Caki2 (cell line): ENCODE results near the gene RAB35. TPM values are rescaled to one million over a fixed set of nuclear protein-coding genes. Genes with fewer than 3 reads are reported as not detected.

Experiments used
- DNase-seq: peaks from one replicate; pipeline ENCODE4 v3.0.0-alpha.2; 2015; ENCODE audit warnings: low read depth
- in situ Hi-C: cut with HindIII; loops from 2 replicates; pipeline ENCODE4 v1.10.0; 2016; ENCODE audit warnings: low sequenced_read_pairs, low pct_unique_long_range_greater_than_20kb, mixed read lengths
- total RNA-seq: library from RNA; depleted of rRNA; stranded (reverse); fragments of >200 nt; shearing (Covaris generic); gene quantifications from 2 replicates; pipeline ENCODE4 v1.2.3, GENCODE V29; 2014; ENCODE audit warnings: low replicate concordance

RAB35 gene
- total RNA-seq, 1 experiment from 2014 or later = 43.5 TPM

GRCh38 chr12:120115692-120116440 lies 687 bp downstream of the RAB35 start:
- DNase-seq = no peak
- in situ Hi-C loops = no loop called here

- in situ Hi-C loops = no loop called here
- no peak for DNase-seq
Measured at GRCh38 chr12:120115066-120115465, 1.5 kb downstream of the RAB35 start.

GRCh38 chr12:120110550-120111501 lies 5.7 kb downstream of the RAB35 start:
- in situ Hi-C loops = no loop called here
- no peak for DNase-seq

- DNase-seq = no peak
- in situ Hi-C loops = no loop called here
Measured at GRCh38 chr12:120109570-120110267, 6.8 kb downstream of the RAB35 start.

GRCh38 chr12:120106151-120106550 lies 10.4 kb downstream of the RAB35 start:
- no peak for DNase-seq
- in situ Hi-C loops = no loop called here

GRCh38 chr12:120103371-120103770 lies 13.2 kb downstream of the RAB35 start:
- DNase-seq = no peak
- in situ Hi-C loops = no loop called here

GRCh38 chr12:120103044-120103338 lies 13.6 kb downstream of the RAB35 start:
- in situ Hi-C loops = no loop called here
- no peak for DNase-seq

- in situ Hi-C loops = no loop called here
- DNase-seq = no peak
Measured at GRCh38 chr12:120102189-120103043, 14.1 kb downstream of the RAB35 start.

- in situ Hi-C loops = no loop called here
- no peak for DNase-seq
Measured at GRCh38 chr12:120101617-120102016, 14.9 kb downstream of the RAB35 start.

- DNase-seq = no peak
Measured at GRCh38 chr12:120101182-120101581, 15.4 kb downstream of the RAB35 start.

GRCh38 chr12:120100630-120101029 lies 15.9 kb downstream of the RAB35 start:
- no peak for DNase-seq
- in situ Hi-C loops = no loop called here

More at GRCh38 chr12:120101182-120101581, 15.4 kb downstream of the RAB35 start:
- in situ Hi-C loops = no loop called here

- no peak for DNase-seq
- in situ Hi-C loops = no loop called here
Measured at GRCh38 chr12:120099738-120100137, 16.8 kb downstream of the RAB35 start.

GRCh38 chr12:120098756-120099470 lies 17.6 kb downstream of the RAB35 start:
- in situ Hi-C loops = no loop called here
- no peak for DNase-seq

- in situ Hi-C loops = no loop called here
- DNase-seq = no peak
Measured at GRCh38 chr12:120096671-120097202, 19.8 kb downstream of the RAB35 start.

GRCh38 chr12:120095736-120096135 lies 20.8 kb downstream of the RAB35 start:
- in situ Hi-C loops = no loop called here
- DNase-seq = no peak

- in situ Hi-C loops = no loop called here
- DNase-seq = no peak
Measured at GRCh38 chr12:120095331-120095730, 21.2 kb downstream of the RAB35 start.

GRCh38 chr12:120094485-120094884 lies 22.1 kb downstream of the RAB35 start:
- in situ Hi-C loops = no loop called here
- DNase-seq = no peak
